K562 (cell line): ENCODE results near the gene DAAM1. TPM values are rescaled to one million over a fixed set of nuclear protein-coding genes. Genes with fewer than 3 reads are reported as not detected.
A peak's percentile ranks its signal among the peaks of the same experiment; 100 is the strongest.

Experiments used
- CBFA2T2 ChIP-seq: fragments of 450-650 bp; conservative IDR thresholded peaks from 2 replicates; pipeline ENCODE4 v1.6.1; 2017; ENCODE audit warnings: mild to moderate bottlenecking
- CBFA2T3 ChIP-seq: fragments of 450-650 bp; IDR thresholded peaks from 2 replicates; pipeline ENCODE4 v1.6.1; 2017
- CXXC5 ChIP-seq: fragments of 250-450 bp; sonication (Bioruptor Pico); IDR thresholded peaks from 2 replicates; pipeline ENCODE4 v1.8.0; 2022; ENCODE audit warnings: inconsistent platforms, mild to moderate bottlenecking, moderate library complexity
- DIDO1 ChIP-seq: fragments of 450-650 bp; IDR thresholded peaks from 2 replicates; pipeline ENCODE4 v1.6.1; 2016; ENCODE audit warnings: low read depth, missing biosample characterization, missing genetic modification characterization
- EGR1 ChIP-seq: fragments of 450-650 bp; conservative IDR thresholded peaks from 2 replicates; pipeline ENCODE4 v1.6.1; 2017; ENCODE audit warnings: mild to moderate bottlenecking
- KLF16 ChIP-seq: IDR thresholded peaks from 2 replicates; pipeline ENCODE4 v1.6.1; 2016; ENCODE audit warnings: antibody characterized with exemption
- NBN ChIP-seq: fragments of 450-650 bp; IDR thresholded peaks from 2 replicates; pipeline ENCODE4 v1.6.1; 2016; ENCODE audit warnings: low read depth, mild to moderate bottlenecking
- NEUROD1 ChIP-seq: fragments of 150-350 bp; IDR thresholded peaks from 2 replicates; pipeline ENCODE4 v1.6.1; 2014; ENCODE audit warnings: borderline replicate concordance, low read length, low read depth; ENCODE audit not compliant: partially characterized antibody
- POLR3G ChIP-seq: IDR thresholded peaks from 2 replicates; pipeline ENCODE4 v1.6.1; 2011; ENCODE audit not compliant: insufficient read length, insufficient replicate concordance; ENCODE audit errors: extremely low read depth
- PRDM10 ChIP-seq: fragments of 450-650 bp; IDR thresholded peaks from 2 replicates; pipeline ENCODE4 v1.6.1; 2018; ENCODE audit not compliant: partially characterized antibody
- STAG1 ChIP-seq: sonication (generic); formaldehyde crosslinking; IDR thresholded peaks from 2 replicates; pipeline ENCODE4 v1.5.0; 2020; ENCODE audit warnings: missing genetic modification reagents, borderline replicate concordance
- STAT6 ChIP-seq: sonication (generic); formaldehyde crosslinking; IDR thresholded peaks from 2 replicates; pipeline ENCODE4 v1.8.1; 2023; ENCODE audit warnings: mild to moderate bottlenecking, missing genetic modification reagents
- TCF3 ChIP-seq: sonication (generic); formaldehyde crosslinking; IDR thresholded peaks from 2 replicates; pipeline ENCODE4 v1.4.0; 2020; ENCODE audit warnings: mild to moderate bottlenecking, missing genetic modification reagents
- THRA ChIP-seq: fragments of 450-650 bp; IDR thresholded peaks from 2 replicates; pipeline ENCODE4 v1.6.1; 2017; ENCODE audit warnings: mild to moderate bottlenecking, moderate library complexity
- ZBTB8A ChIP-seq: fragments of 450-650 bp; IDR thresholded peaks from 2 replicates; pipeline ENCODE4 v1.6.1; 2018; ENCODE audit warnings: mild to moderate bottlenecking, moderate library complexity; ENCODE audit not compliant: partially characterized antibody
- ZNF175 ChIP-seq: fragments of 200-800 bp; sonication (Bioruptor generic); IDR thresholded peaks from 2 replicates; pipeline ENCODE4 v1.6.1; 2016; ENCODE audit warnings: low read depth, mild to moderate bottlenecking, missing genetic modification characterization, missing compliant biosample characterization
- ZNF589 ChIP-seq: fragments of 200-800 bp; sonication (Bioruptor generic); IDR thresholded peaks from 2 replicates; pipeline ENCODE4 v1.6.1; 2016; ENCODE audit warnings: low read depth, missing genetic modification characterization, missing compliant biosample characterization
- ZNF707 ChIP-seq: fragments of 250-450 bp; sonication (Bioruptor Pico); conservative IDR thresholded peaks from 2 replicates; pipeline ENCODE4 v1.8.0; 2022; ENCODE audit warnings: inconsistent platforms, mild to moderate bottlenecking, moderate library complexity
- polyA plus RNA-seq, 8 experiments: library from polyadenylated mRNA; depleted of rRNA in 4 of 8; stranded (reverse) in 5 of 8; unstranded in 3 of 8; fragments of >200 nt; fragmentation: Nextera tagmentation in 2 of 8; fragmentation: Illumina TruSeq in 1 of 8; extraction: Ambion mirVana in 2 of 8; extraction: Trizol in 1 of 8; gene quantifications; 2 replicates each; pipeline versions ENCODE4 v1.2.1 to v1.2.3, GENCODE V29; 2011 to 2014; ENCODE audit warnings: inconsistent platforms in 1 of 8, missing spikeins in 1 of 8
- total RNA-seq, 7 experiments: library from RNA; depleted of rRNA in 6 of 7; stranded (reverse); fragments of >200 nt in 6 of 7; fragmentation: Illumina TruSeq in 2 of 7; extraction: Trizol in 2 of 7; gene quantifications; 2 replicates each; pipeline versions ENCODE4 v1.2.1 to v1.2.3, GENCODE V29; 2011 to 2021; ENCODE audit warnings: low replicate concordance in 1 of 7

DAAM1 gene
- total and polyA plus RNA-seq, 9 of the 15 experiments (the other 6 are each of a cell fraction or from before 2014, with no cell fraction given), result 3.6 to 11.6 (median 6.7) TPM

- TF ChIP-seq DIDO1 (tag), result no peak
- TF ChIP-seq PRDM10, result no peak
- no peak for TF ChIP-seq CXXC5 (CRISPR knock-in tag)
- TF ChIP-seq STAT6 (CRISPR knock-in tag), result no peak
- no peak for TF ChIP-seq ZNF707 (CRISPR knock-in tag)
- TF ChIP-seq ZNF175, result no peak
- TF ChIP-seq NBN, result no peak
- no peak for TF ChIP-seq ZNF589 (CRISPR knock-in tag)
- TF ChIP-seq POLR3G, result no peak
- TF ChIP-seq THRA, result no peak
- TF ChIP-seq EGR1, result no peak
- 0 out of 2 replicates have a peak, but pooled peaks have one; percentile 22 for TF ChIP-seq CBFA2T2
- no peak for TF ChIP-seq NEUROD1
- no peak for TF ChIP-seq KLF16
- no peak for TF ChIP-seq STAG1 (CRISPR knock-in tag)
- TF ChIP-seq ZBTB8A, result no peak
- TF ChIP-seq TCF3 (CRISPR knock-in tag), result peak; percentile 26
- TF ChIP-seq CBFA2T3, result peak; percentile 65
Measured at GRCh38 chr14:59406454-59407245, 218.2 kb downstream of the DAAM1 start (continued).
